ENCODE results near the gene PIWIL4. TPM values are rescaled to one million over a fixed set of nuclear protein-coding genes. Genes with fewer than 3 reads are reported as not detected.
A peak's percentile ranks its signal among the peaks of the same experiment; 100 is the strongest.

The PIWIL4 gene
- total and polyA plus RNA-seq, 2 of the 8 experiments (the other 6 are each of a cell fraction or from before 2014, with no cell fraction given): 0.51 to 0.52 TPM

GRCh38 chr11:94647926-94648325 is 80.8 kb downstream of the PIWIL4 start:
- Histone ChIP-seq H3K14ac (ENCODE audit: insufficient read length) (no peak overlapping the region), H4K91ac (replicated peaks; ENCODE audit: insufficient read length, low read length) (no peak overlapping the region), H4K5ac (ENCODE audit: insufficient read length, low read depth, low read length) (no peak overlapping the region), H3K79me2 (ENCODE audit: control insufficient read depth in 1 of 2, insufficient read depth in 2 of 2, low read length in 2 of 2) (peaks cover 0 to 28% of the 10 kb centered on the region in 2 experiments; a peak in 2 of 4 replicates), H2BK20ac (ENCODE audit: low read length) (peak overlapping the region; percentile 34; the same call in 1 of the 2 replicates), H3K4me1 (replicated peaks in 1 of 4; ENCODE audit: control insufficient read depth in 3 of 4, insufficient read depth in 4 of 4, low read length in 3 of 4) (peaks cover 3 to 19% (median 14%) of the 10 kb centered on the region in 4 experiments; a peak in 6 of 7 replicates), H2BK15ac (ENCODE audit: low read length) (no peak overlapping the region), H3K9ac (replicated peaks in 1 of 4; ENCODE audit: extremely low read depth in 1 of 4, low read depth in 3 of 4, low read length in 3 of 4) (no peak overlapping the region), H2AK5ac (ENCODE audit: low read depth, low read length) (no peak overlapping the region), H2BK5ac (ENCODE audit: low read depth, low read length) (peak overlapping the region; percentile 82; the same call in 1 of the 2 replicates), H3K79me1 (ENCODE audit: low read depth, low read length) (peaks cover 2% of the 10 kb centered on the region; the same call in 1 of the 2 replicates), H4K20me1 (replicated peaks in 1 of 2; ENCODE audit: control insufficient read depth in 1 of 2, insufficient read depth in 2 of 2, low read length in 2 of 2) (no peaks in the 10 kb centered on the region), H3K56ac (replicated peaks; ENCODE audit: insufficient read length, low read depth, low read length) (no peak overlapping the region), H2BK12ac (ENCODE audit: low read depth, low read length) (peak overlapping the region; percentile 86; the same call in 1 of the 2 replicates), H3K9me3 (ENCODE audit: insufficient read depth in 2 of 2, low read depth in 1 of 2, low read length in 1 of 2) (no peaks in the 10 kb centered on the region), H3K36me3 (ENCODE audit: control insufficient read depth in 2 of 4, insufficient read depth in 4 of 4, low read length in 3 of 4) (peaks cover 0 to 3% (median 1%) of the 10 kb centered on the region in 4 experiments; a peak in 1 of 8 replicates), H2BK120ac (replicated peaks; ENCODE audit: low read depth, low read length) (no peak overlapping the region), H4K8ac (ENCODE audit: extremely low read depth, insufficient read depth, low read length) (no peak overlapping the region), H3K18ac (ENCODE audit: extremely low read depth, low read length) (no peak overlapping the region), H3K4me2 (ENCODE audit: insufficient read depth in 1 of 2, low read depth in 2 of 2, low read length in 2 of 2) (0 out of 4 replicates have a peak overlapping the region, but pooled peaks have one; percentile 6 to 12), H2AFZ (ENCODE audit: low read length) (no peak overlapping the region), H3K23me2 (ENCODE audit: low read depth, low read length) (no peaks in the 10 kb centered on the region), H3K27ac (ENCODE audit: low read depth, low read length) (no peak overlapping the region), H3K4ac (replicated peaks; ENCODE audit: insufficient read length, low read depth, low read length) (no peak overlapping the region), H3K23ac (ENCODE audit: insufficient read length) (no peak overlapping the region), H3K27me3 (replicated peaks in 1 of 4; ENCODE audit: control insufficient read depth in 3 of 4, extremely low read depth in 1 of 4, insufficient read depth in 3 of 4, low read length in 3 of 4) (no peaks in the 10 kb centered on the region), H3K4me3 (ENCODE audit: extremely low read depth in 1 of 4, insufficient read depth in 2 of 4, low read depth in 3 of 4, low read length in 4 of 4) (0 out of 8 replicates have a peak overlapping the region, but pooled peaks of 1 of the 4 experiments have one; percentile 6)
- 61% methylated on average over 3 of the region's 3 CpGs; no CpG with 5 or more reads in 1 of the 2 experiments for WGBS, 2 experiments (ENCODE audit: extremely low coverage in 1 of 2, insufficient coverage in 1 of 2, insufficient read length in 1 of 2, insufficient replicate concordance in 2 of 2, low coverage in 1 of 2, low lambda C conversion rate in 2 of 2, missing lambda C conversion rate in 1 of 2)
- DNase-seq (ENCODE audit: low read depth in 1 of 2, low spot score in 2 of 2) (peak in 1 of 2 experiments; percentile 46), FAIRE-seq (no peak)
- POLR2A ChIA-PET (ENCODE audit: partially characterized antibody): interaction anchor here (0.6 to 5.0 kb wide), 11 partner anchors 10 to 411 kb away, joined by 3 to 80 read pairs (median 3); partner anchors contain the start of gene AMOTL1
- CTCF ChIA-PET (ENCODE audit: partially characterized antibody): interaction anchor here (1.0 to 2.8 kb wide), 4 partner anchors 25 to 276 kb away, joined by 3 to 11 read pairs (median 6); no protein-coding TSS in a partner anchor
- TF ChIP-seq CBX5 (IDR thresholded peaks at IDR 0.05; ENCODE audit: low read depth, low read length) (no peak), NANOG (IDR thresholded peaks at IDR 0.05; ENCODE audit: insufficient read depth, low read depth, low read length, poor library complexity, severe bottlenecking) (no peak), E2F6 (IDR thresholded peaks at IDR 0.05) (no peak), KDM4A (IDR thresholded peaks at IDR 0.05; ENCODE audit: low read depth, low read length, severe bottlenecking) (no peak), TCF12 (IDR thresholded peaks at IDR 0.05; ENCODE audit: low read depth, low read length) (no peak), MAFK (IDR thresholded peaks at IDR 0.05; ENCODE audit: low read depth, low read length) (no peak), SP2 (IDR thresholded peaks at IDR 0.05; ENCODE audit: low read length) (no peak), FOSL1 (IDR thresholded peaks at IDR 0.05; ENCODE audit: insufficient read depth, low read depth, low read length) (no peak), POLR2AphosphoS5 (IDR thresholded peaks at IDR 0.05; ENCODE audit: low read depth, low read length) (no peak)
